Measurements from ENCODE around the gene SGCA. TPM values are rescaled to one million over a fixed set of nuclear protein-coding genes. Genes with fewer than 3 reads are reported as not detected.

SGCA gene
- total and polyA plus RNA-seq, 4 donors, result 0.31 to 1.3 (median 1.2) TPM; not detected in 1

GRCh38 chr17:50139185-50139783 lies 26.5 kb upstream of the SGCA start:
- Histone ChIP-seq H3K9ac (ENCODE audit: low read depth in 1 of 2, low read length in 2 of 2) (no peak overlapping the region), H3K27ac (ENCODE audit: low read depth in 1 of 2, low read length in 2 of 2) (no peak overlapping the region), H3K27me3 (ENCODE audit: control insufficient read depth in 4 of 4, insufficient read depth in 4 of 4, low read length in 3 of 4) (no peaks in the 10 kb centered on the region), H3K9me3 (ENCODE audit: control insufficient read depth in 4 of 4, low read length in 3 of 4) (no peaks in the 10 kb centered on the region), H3K36me3 (ENCODE audit: control insufficient read depth in 4 of 4, insufficient read depth in 3 of 4, low read depth in 1 of 4, low read length in 3 of 4) (peaks cover 12 to 38% (median 26%) of the 10 kb centered on the region in 4 donors), H3K4me1 (ENCODE audit: control insufficient read depth in 4 of 4, insufficient read depth in 4 of 4, low read length in 3 of 4) (peaks cover 2 to 14% (median 10%) of the 10 kb centered on the region in 4 donors), H3K4me3 (ENCODE audit: low read depth in 1 of 3, low read length in 3 of 3) (no peak overlapping the region)
- DNase-seq (ENCODE audit: low spot score), result no peak
- 91% methylated on average over 15 of the region's 15 CpGs for WGBS
- TF ChIP-seq FOXA1 (IDR thresholded peaks at IDR 0.05), result no peak
- TF ChIP-seq RAD21 (IDR thresholded peaks at IDR 0.05), result no peak

- DNase-seq (ENCODE audit: low spot score), result peak; percentile 87
- Histone ChIP-seq H3K4me1 (ENCODE audit: control insufficient read depth in 4 of 4, insufficient read depth in 4 of 4, low read length in 3 of 4) (peaks cover 9 to 23% (median 19%) of the 10 kb centered on the region in 4 donors), H3K36me3 (ENCODE audit: control insufficient read depth in 4 of 4, insufficient read depth in 3 of 4, low read depth in 1 of 4, low read length in 3 of 4) (peaks cover 12 to 35% (median 25%) of the 10 kb centered on the region in 4 donors), H3K9me3 (ENCODE audit: control insufficient read depth in 4 of 4, low read length in 3 of 4) (no peaks in the 10 kb centered on the region), H3K27me3 (ENCODE audit: control insufficient read depth in 4 of 4, insufficient read depth in 4 of 4, low read length in 3 of 4) (no peaks in the 10 kb centered on the region), H3K4me3 (ENCODE audit: low read depth in 1 of 3, low read length in 3 of 3) (no peak overlapping the region), H3K9ac (ENCODE audit: low read depth in 1 of 2, low read length in 2 of 2) (no peak overlapping the region), H3K27ac (ENCODE audit: low read depth in 1 of 2, low read length in 2 of 2) (no peak overlapping the region)
- TF ChIP-seq REST (IDR thresholded peaks at IDR 0.05), result no peak
- peak in 1 of 2 donors; percentile 29 for TF ChIP-seq HNF4A (conservative IDR thresholded peaks at IDR 0.05)
- TF ChIP-seq RXRA (IDR thresholded peaks at IDR 0.05), result no peak
- no peak for TF ChIP-seq ATF3 (IDR thresholded peaks at IDR 0.05)
- TF ChIP-seq EGR1 (IDR thresholded peaks at IDR 0.05; ENCODE audit: low read depth in 2 of 2), result no peak
- peak; percentile 6 for TF ChIP-seq HNF4G (IDR thresholded peaks at IDR 0.05)
- no peak for TF ChIP-seq JUND (IDR thresholded peaks at IDR 0.05)
- TF ChIP-seq FOXA1 (IDR thresholded peaks at IDR 0.05), result no peak
- TF ChIP-seq CTCF (IDR thresholded peaks at IDR 0.05; ENCODE audit: low read depth, low read length, missing input control), result peak; percentile 91
- peak; percentile 82 to 92 for TF ChIP-seq RAD21 (IDR thresholded peaks at IDR 0.05)
- TF ChIP-seq SP1 (IDR thresholded peaks at IDR 0.05), result no peak
- TF ChIP-seq MAX (IDR thresholded peaks at IDR 0.05), result no peak
- TF ChIP-seq FOXA2 (IDR thresholded peaks at IDR 0.05), result no peak
- no peak for TF ChIP-seq NR2F2 (IDR thresholded peaks at IDR 0.05)
- TF ChIP-seq YY1 (IDR thresholded peaks at IDR 0.05), result no peak
- TF ChIP-seq TAF1 (conservative IDR thresholded peaks at IDR 0.05), result no peak
- no peak for TF ChIP-seq GABPA (IDR thresholded peaks at IDR 0.05 in 1 of 2, conservative IDR thresholded peaks at IDR 0.05 in 1 of 2)
- TF ChIP-seq ZBTB33 (IDR thresholded peaks at IDR 0.05), result no peak
- WGBS, result 46% methylated on average over 19 of the region's 19 CpGs
These were observed 25.6 kb upstream of the SGCA start for GRCh38 chr17:50139950-50140885.

Data from liver (tissue), 9 donors.